Activated T-helper 9 cell treated with anti-CD3 and anti-CD28 coated beads, Interleukin-2, amount 50 U/mL, for 16 hours (primary cell): ENCODE data around the gene SAFB.

ENCODE experiments used
- DNase-seq: peaks from one replicate; pipeline ENCODE4 v3.0.0-alpha.2; 2020; ENCODE audit warnings: low read depth

Gene SAFB

DNA sequence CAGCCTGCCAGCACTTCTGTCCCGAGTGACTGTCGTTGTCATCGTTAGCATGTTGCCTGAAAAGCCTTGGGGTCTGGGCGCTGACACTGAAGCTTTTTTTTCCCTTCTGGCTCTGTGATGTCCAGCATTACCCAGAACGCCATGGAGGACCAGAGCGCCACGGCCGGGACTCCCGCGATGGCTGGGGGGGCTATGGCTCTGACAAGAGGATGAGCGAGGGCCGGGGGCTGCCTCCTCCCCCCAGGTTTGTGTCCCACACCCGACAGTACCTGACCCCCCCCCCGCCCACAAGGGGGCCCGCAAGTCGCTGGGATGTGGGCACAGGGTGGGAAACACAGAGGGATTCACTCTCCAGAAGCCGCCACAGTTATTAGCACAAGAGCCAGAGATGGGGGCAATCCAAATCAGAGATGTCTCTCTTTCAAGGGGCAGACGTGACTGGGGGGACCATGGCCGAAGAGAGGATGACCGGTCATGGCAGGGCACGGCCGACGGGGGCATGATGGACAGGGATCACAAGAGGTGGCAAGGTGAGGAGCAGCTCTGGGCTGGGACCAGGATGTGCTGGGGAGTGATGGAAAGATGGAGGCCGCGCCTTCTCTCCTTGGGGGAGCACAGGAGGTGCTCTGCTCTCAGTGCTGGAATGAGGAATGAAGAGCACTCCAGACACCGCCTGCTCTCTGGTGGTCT is 44.2 kb downstream of the SAFB start:
- no peak for DNase-seq

DNA sequence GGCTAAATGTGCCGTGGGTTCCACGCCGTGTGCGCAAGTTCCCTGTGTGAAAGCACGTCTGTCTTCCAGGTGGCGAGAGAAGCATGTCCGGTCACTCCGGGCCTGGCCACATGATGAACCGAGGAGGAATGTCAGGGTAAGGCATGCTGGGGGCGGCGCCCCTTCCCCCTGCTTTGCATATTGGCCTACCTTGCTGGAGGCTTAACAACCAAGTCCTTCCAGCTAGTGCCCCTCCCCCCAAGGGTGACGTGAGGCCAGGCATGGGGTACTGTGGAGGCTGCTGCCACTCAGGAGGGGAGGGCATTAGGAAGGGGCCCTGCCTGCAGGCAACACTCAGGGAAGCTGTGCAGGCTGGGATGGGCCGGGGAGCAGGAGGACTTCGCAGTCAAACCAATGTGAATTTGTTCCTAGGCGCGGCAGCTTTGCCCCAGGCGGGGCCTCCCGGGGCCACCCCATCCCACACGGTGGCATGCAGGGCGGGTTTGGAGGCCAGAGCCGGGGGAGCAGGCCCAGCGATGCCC is 44.9 kb downstream of the SAFB start:
- DNase-seq: no peak

GRCh38 chr19:5669212-5669611 is 46.3 kb downstream of the SAFB start:
- no peak for DNase-seq

- no peak for DNase-seq
These were observed 48.7 kb downstream of the SAFB start for GRCh38 chr19:5671600-5671999.

GRCh38 chr19:5672708-5673459 is 50.0 kb downstream of the SAFB start:
- DNase-seq: no peak

DNA sequence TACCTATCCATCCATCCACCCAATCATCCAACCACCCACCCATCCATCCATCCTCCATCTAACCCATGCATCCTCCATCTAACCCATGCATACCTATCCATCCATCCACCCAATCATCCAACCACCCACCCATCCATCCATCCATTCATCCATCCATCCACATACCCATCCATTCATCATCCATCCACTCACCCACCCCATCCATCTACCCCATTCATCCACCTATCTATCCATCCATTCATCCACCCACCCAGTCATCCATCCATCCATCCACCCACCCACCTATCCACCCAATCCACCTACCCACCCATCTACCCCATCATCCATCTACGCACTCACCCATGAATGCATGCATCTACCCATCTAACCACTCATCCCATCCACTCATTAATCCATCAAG is 50.9 kb downstream of the SAFB start:
- no peak for DNase-seq

- no peak for DNase-seq
These were observed 51.8 kb downstream of the SAFB start for GRCh38 chr19:5674714-5675113.

GRCh38 chr19:5676105-5676771 is 53.4 kb downstream of the SAFB start:
- DNase-seq: no peak

DNA sequence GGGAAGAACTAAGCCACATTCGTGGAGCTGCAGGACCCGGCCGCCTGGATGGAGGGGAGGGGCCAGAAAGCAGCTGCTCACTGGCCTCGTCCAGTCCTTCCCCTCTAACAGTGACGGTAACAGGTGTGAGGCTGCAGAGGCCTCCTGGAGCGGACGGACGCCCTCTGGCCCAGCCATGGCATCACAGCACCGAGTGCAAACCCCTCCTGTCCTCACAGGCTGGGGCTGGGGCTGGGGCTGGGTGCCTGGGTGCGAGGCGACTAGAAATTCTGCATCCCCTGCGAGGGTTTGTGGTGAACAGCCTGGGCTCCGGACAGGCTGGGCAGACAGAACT is 53.9 kb downstream of the SAFB start:
- DNase-seq: no peak

DNA sequence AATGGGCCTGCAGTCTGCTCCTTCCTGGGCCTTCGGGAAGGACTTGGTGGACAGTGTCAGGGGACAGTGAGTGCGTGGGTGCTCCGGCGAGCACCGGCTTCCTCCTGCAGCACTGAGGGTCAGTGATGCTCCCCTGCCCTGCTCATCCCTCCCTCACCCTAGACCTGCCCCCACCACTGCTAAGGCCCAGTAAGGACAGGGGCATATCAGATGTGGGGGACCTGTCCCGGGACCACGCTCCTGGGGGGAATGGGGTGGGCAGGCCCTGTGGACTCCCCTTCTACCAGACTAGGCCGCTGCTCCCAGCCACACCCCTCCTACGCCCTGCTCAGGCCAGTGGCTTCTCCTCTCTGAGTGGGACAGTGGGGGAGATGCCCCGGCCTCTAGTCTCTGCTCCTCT is 54.3 kb downstream of the SAFB start:
- DNase-seq: no peak

DNA sequence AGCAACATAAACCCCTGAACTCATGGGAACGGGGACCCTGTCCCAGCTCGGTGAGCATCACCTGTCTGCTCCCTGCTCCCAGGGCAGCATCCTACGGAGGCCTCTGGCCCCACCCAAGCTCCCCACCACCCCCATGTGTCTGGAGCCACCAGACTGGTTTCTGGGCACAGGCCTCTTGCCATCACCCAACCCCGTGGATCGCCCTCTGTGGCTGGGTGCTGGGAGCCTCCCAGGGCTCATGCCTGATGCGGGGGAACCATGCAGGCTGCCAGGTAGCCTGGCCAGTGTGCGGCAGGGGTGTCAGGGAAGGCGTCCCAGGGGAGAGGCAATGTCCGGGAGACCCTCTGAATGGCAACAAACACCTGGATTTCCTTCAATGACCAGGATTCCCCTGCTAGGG is 54.7 kb downstream of the SAFB start:
- no peak for DNase-seq

DNA sequence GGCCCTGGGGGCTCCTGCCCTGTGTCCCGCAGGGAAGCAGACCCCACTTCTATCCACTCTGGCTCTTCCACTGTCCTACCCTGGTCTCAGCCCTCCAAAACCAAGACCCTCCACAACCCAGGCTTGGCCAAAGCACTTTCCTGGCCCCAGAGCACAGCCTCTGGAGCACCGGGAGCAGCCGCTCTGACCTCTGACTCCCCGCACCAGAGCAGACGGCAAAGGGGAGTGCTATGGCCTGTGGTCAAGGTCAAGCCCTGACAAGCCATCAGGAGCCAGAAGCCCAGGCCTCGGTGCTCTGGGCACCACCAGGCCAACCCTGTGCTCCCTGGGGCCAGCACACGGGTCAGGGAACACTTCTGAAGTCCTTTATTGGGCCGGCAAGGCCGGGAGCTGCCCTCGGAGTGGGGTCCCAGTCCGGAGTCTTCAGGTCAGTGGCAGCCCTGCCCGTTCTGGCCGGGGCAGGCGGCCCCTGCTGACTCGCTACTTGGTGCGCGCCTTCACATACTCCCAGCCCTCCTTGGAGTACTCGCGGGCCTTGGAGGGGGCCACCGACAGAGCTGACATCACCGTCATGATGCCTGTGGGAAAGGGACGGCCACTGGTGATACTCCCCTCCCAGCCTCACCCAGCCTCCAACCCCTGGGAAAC is 55.3 kb downstream of the SAFB start:
- DNase-seq: no peak

DNA sequence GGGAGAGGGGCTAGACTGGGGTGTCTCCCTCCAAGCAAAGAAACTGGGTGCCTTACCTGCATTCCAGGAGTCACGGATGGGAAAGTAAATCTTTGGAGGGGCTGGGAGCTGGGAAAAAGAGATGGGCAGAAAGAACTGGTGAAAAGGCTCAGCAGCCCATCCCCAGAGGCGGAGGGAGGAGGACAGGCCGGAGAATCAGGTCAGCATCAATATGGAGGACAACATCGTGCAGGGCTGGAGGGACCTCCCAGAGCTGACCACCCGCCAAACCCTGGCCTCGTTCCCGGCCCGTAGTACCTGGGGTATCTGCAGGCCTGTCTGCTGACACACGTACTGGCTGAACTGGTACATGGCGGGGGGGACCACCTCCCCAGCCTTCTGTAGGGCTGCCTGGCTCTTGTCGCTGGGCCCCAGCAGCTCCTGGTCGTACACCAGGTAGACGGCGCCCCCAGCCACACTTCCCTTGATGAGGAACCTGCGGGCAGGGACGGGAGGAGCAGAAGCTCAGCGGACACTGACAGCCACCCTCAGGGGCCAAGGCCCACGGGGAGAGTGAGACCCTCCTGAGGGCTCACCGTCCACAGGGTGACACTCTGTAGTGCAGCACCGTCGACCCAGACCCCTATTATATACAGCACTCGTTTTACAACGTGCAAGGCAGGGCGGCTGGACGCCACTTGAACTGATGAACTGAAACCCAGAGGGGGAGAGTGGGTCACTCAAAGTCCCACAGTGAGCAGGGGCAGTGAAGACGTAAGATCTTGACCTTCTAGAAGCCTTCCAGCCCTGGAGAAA is 56.6 kb downstream of the SAFB start:
- DNase-seq: no peak

- no peak for DNase-seq
These were observed 57.2 kb downstream of the SAFB start for GRCh38 chr19:5680084-5680436.

DNA sequence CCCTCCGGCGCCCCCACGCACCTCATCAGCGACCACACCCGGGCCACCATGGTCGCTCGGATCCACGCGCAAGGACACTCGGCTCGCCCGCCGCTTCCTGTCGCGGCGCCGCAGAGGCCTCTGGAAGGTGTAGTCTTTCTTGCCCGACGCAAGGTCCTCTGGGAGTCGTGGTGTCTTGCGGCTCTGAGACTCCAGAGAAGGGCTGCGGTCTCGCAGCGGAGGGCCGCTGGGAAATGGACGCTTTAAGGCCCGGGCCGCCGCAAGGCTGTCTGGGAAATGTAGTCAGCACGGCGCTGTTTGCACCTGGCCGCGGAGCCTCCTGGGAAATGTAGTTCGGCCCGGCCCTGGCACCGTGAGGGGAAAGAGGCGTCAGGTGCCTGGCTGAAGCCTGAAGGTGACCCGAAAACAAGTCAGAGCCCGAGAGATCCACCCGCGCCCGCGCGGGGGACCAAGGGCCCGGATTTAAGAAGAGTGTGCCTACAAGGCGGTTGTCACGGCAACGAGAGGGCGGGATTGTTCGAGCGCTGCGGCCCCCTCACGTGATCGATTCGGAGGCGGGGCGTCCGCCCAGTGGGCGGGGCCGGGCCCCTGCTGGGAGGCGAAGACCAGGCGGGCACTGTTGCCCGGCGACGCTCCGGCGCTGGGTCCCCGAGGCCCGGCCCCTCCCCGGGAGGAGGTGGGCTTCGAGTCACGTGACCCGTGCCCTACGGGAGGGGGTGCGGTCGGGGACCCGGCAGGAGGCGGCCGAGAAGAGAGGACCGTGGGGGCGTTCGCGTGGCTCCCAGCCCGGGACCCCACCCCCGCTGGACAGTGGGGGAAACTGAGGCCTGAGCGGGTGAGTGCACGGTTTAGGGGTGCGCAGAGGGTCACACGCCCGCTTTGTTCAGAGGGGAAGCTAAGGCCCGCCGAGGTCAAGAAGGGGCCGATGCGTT is 57.8 kb downstream of the SAFB start, which contains the start of the genes HSD11B1L and MICOS13:
Gene HSD11B1L (plus strand): TSS at position 591 of the 932 bp plus-strand sequence. CDS start 3,806 bp downstream, outside the sequence.
Gene MICOS13 (minus strand): TSS at position 80 of the 932 bp plus-strand sequence. CDS start 30 bp downstream, at position 50.
- peak; percentile 97 for DNase-seq

DNA sequence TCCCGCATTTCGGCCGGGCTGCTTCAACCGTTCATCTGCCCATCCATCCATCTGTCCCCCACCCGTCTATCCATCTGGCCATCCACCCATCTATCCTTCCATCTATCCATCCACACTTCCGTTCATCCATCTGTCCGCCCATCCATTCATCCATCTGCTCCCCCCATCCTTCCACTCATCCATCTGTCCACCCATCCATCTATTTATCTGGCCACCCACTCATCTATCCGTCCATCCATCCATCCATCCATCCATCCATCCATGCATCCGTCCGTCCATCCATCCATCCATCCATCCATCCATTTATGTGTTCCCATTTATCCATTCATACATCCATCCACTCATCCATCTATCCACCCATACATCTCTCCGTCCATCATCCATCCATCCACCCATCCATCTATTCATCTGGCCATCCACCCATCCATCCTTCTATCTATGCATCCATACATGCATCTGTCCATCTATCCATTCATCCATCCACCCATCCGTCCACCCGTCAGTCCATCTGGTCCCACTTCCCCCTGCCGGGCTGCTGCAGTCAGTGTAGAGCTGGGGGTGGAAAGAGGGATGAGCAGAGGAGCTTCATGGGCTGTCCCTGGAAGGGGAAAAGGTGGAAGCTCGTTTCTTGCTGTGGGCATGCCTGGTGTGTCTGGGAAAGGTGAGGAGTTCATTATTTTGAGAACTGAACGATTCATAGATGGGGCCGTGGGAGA is 58.7 kb downstream of the SAFB start:
- no peak for DNase-seq

GRCh38 chr19:5682107-5682482 is 59.2 kb downstream of the SAFB start:
- no peak for DNase-seq

- DNase-seq: no peak
These were observed 60.4 kb downstream of the SAFB start for GRCh38 chr19:5683177-5683886.
